Left lung (tissue), 10 donors: ENCODE measurements around the gene AAK1. TPM values are rescaled to one million over a fixed set of nuclear protein-coding genes. Genes with fewer than 3 reads are reported as not detected.

Experiments
- ATAC-seq: fragments of 200-7000 bp; cut with Tn5 transposase; one replicate; pipeline ENCODE4 v1.9.1; 2020; ENCODE audit warnings: moderate library complexity
- DNase-seq, 4 donors: peaks; one replicate each; pipeline ENCODE4 v3.0.0-alpha.2; 2013 to 2020
- H3K27ac ChIP-seq, 2 donors: fragments of 200-600 bp; sonication (generic) in 1 of 2; one replicate each; pipeline versions ENCODE4 v1.5.0 to v1.8.0; 2020 to 2021
- H3K27me3 ChIP-seq, 2 donors: fragments of 200-600 bp; sonication (generic) in 1 of 2; one replicate each; pipeline versions ENCODE4 v1.5.0 to v1.8.0; 2020 to 2021
- H3K36me3 ChIP-seq, 2 donors: fragments of 200-600 bp; sonication (generic) in 1 of 2; one replicate each; pipeline versions ENCODE4 v1.5.0 to v1.8.0; 2020 to 2021
- H3K4me1 ChIP-seq, 2 donors: fragments of 200-600 bp; one replicate each; pipeline ENCODE4 v1.8.0; 2021
- H3K4me3 ChIP-seq, 2 donors: fragments of 200-600 bp; sonication (generic) in 1 of 2; one replicate each; pipeline versions ENCODE4 v1.5.0 to v1.8.0; 2020 to 2021; ENCODE audit warnings: mild to moderate bottlenecking in 1 of 2
- H3K9me3 ChIP-seq, 2 donors: fragments of 200-600 bp; sonication (generic) in 1 of 2; one replicate each; pipeline versions ENCODE4 v1.5.0 to v1.8.0; 2020 to 2021
- intact Hi-C, 2 donors: fragments of 100-400 bp; cut with DNase I; formaldehyde crosslinking; loops; one replicate each; pipeline versions ENCODE4 v1.11.2 to v1.14.2; 2022
- polyA plus RNA-seq, 6 donors: library from polyadenylated mRNA; unstranded; fragments of 120-200 nt; gene quantifications; one replicate each; pipeline ENCODE4 v1.2.1, GENCODE V29; 2013; ENCODE audit not compliant: insufficient read length in 6 of 6
- total RNA-seq, 2 donors: library from RNA; stranded (reverse); fragmentation: NEBNext Ultra II Directional; extraction: Animal tissue kit (Norgen Biotek cat#: 25700); gene quantifications; one replicate each; pipeline ENCODE4 v1.2.1, GENCODE V29; 2021
- TF ChIP-seq, protein P1 (sequence below), 2 donors: fragments of 200-600 bp; sonication (generic) in 1 of 2; IDR thresholded peaks; one replicate each; pipeline versions ENCODE4 v1.5.0 to v1.8.0; 2021; ENCODE audit warnings: antibody characterized with exemption in 2 of 2
- donor health status: DM: no; HTN: yes; CAD: no.
- donor health status: DM: no; HTN: no; CAD: no.

The AAK1 gene
- total and polyA plus RNA-seq, 8 donors = 19.0 to 70.7 (median 22.4) TPM

DNA sequence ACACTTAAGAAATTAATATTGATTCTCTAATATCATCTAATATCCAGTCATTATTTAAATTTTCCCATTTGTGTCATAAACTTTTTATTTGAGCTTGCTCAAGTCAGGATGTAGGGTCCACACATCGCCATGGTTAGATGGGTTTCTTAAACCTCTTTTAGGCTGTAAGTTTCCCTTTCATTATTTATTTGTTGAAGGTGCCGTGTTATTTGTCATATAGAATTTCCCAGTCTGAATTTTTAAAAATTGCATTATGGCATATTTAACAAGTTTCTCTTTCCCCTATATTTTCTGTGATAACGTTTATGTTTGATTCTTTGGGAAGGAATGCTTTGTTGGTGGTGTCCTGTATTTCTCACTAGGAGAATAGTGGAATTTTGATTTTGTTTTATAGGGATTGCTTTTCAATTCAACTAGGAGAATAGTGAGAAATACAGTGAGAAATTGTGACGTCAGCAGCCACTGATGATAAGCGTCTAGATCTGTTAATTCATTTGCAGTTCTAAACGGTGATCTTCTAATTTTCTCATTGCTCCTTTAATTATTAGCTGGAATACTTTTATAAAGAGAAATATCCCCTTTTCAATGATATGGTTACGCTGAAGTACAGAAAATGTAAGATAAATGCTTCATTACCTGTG, 44.6 kb upstream of the AAK1 start:
- no peak for ATAC-seq
- intact Hi-C loops = no loop called here
- H3K4me3 ChIP-seq = no peak overlapping the region

DNA sequence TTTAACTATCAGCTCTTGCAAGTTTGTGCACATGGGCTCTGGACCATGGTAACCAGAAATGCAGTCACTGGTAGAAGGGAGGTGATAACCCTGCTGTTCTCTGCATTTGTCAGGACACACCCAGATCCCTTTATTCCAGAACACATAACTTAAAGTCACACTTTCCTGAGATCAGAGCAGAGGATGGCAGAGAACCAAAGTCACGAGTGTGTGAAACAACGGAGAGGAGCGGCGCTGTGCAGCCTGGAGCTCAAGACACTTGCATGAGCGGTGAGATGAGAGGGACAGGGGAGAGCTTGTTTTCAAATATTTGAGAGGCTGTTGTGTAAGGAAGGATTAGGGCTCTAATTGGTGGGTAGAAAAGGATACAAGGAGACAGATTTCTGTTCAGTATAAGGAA, 43.3 kb upstream of the AAK1 start:
- ATAC-seq = peak; percentile 73

More for the DNA sequence above, 44.6 kb upstream of the AAK1 start:
- no peaks in the 10 kb centered on the region for H3K27me3 ChIP-seq
- no peaks in the 10 kb centered on the region for H3K36me3 ChIP-seq
- H3K9me3 ChIP-seq = no peaks in the 10 kb centered on the region
- H3K4me1 ChIP-seq = peaks cover 3 to 23% of the 10 kb centered on the region in 2 donors
- TF ChIP-seq, protein P1, sequence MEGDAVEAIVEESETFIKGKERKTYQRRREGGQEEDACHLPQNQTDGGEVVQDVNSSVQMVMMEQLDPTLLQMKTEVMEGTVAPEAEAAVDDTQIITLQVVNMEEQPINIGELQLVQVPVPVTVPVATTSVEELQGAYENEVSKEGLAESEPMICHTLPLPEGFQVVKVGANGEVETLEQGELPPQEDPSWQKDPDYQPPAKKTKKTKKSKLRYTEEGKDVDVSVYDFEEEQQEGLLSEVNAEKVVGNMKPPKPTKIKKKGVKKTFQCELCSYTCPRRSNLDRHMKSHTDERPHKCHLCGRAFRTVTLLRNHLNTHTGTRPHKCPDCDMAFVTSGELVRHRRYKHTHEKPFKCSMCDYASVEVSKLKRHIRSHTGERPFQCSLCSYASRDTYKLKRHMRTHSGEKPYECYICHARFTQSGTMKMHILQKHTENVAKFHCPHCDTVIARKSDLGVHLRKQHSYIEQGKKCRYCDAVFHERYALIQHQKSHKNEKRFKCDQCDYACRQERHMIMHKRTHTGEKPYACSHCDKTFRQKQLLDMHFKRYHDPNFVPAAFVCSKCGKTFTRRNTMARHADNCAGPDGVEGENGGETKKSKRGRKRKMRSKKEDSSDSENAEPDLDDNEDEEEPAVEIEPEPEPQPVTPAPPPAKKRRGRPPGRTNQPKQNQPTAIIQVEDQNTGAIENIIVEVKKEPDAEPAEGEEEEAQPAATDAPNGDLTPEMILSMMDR (IDR thresholded peaks at IDR 0.05) = no peak
- no peak for DNase-seq
- H3K27ac ChIP-seq = no peak overlapping the region

DNA sequence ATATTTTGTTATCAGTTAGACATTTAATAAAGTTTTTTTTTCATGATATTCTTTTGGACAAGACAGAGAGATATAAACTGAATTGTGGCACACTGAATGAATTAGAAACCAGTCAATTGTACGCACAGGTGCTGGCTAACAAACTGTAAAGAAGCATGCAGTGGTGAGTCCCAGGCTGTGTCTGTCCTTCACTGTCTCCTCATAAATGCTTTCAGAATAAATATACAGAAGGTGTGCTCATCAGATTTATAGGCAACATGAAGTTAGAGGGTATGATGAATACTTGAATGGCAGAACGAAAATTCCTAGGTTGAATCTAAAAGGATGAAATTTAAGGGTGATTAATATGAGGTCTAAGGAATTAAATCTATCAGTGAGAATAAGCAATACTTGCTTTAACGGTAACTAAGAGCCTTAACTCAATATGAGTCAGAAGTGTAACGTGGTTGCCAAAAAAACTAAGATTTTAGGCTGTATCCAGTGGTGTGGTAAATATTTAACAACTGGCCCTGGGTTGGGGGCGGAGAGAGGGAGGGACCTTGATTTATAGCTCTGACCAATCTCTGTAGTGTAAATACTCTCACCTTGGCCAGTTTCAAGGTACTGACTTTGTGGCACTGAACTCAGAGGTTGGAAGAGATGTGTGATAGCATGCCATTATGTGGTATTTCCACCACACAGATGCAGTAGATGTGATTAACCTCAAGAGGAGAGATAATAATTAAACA, 41.9 kb upstream of the AAK1 start:
- ATAC-seq (peak; percentile 27), DNase-seq (no peak)
- Histone ChIP-seq H3K27me3 (no peaks in the 10 kb centered on the region), H3K4me1 (peaks cover 5 to 27% of the 10 kb centered on the region in 2 donors), H3K36me3 (no peaks in the 10 kb centered on the region), H3K9me3 (no peaks in the 10 kb centered on the region), H3K27ac (no peak overlapping the region), H3K4me3 (no peak overlapping the region)
- intact Hi-C loops = no loop called here
- TF ChIP-seq, protein P1 (IDR thresholded peaks at IDR 0.05) = no peak

More for the DNA sequence above, 43.3 kb upstream of the AAK1 start:
- TF ChIP-seq, protein P1 (IDR thresholded peaks at IDR 0.05) = no peak
- intact Hi-C loops = no loop called here
- Histone ChIP-seq H3K27ac (no peak overlapping the region), H3K4me1 (peaks cover 5 to 27% of the 10 kb centered on the region in 2 donors), H3K4me3 (no peak overlapping the region), H3K27me3 (no peaks in the 10 kb centered on the region), H3K36me3 (no peaks in the 10 kb centered on the region), H3K9me3 (no peaks in the 10 kb centered on the region)
- peak in 1 of 4 donors; percentile 38 for DNase-seq

DNA sequence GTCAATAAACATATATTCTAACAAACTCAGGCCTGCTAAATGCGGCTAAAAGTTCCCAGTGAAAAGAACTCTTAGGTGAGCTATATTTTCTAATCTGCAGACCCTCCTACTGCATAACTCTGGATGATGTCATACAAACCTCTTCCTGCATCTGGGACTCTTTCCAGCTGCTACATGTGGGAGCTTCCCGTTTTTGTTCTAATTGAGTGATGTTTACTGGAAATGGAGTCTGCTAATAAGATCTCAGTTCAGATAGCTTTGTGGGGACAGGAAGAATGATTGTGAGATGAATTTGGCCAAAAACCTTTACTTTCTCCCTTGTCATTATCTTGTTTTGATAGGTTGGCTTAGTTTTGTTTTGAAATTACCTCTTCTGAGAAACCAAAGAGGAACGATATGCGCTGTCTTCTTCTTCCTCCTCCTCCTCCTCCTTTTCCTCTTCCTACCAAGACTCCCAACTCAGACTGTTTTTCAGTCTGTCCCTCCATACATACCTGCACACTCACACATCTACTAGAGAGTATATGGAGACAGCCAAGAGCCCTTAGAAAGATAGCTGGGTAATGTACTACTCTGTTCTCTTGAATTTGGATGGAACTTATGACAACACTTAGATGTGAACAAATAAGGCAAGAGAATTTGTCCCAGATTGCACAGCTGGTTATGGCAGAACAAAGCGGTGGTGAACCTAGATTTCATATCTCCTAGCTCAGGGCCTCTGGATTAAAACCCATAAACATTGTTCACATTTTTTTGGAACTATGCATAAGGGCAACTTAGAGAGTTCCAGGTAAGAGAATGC, 39.8 kb upstream of the AAK1 start:
- TF ChIP-seq, protein P1 (IDR thresholded peaks at IDR 0.05) = no peak
- H3K27ac ChIP-seq = peak overlapping the region; percentile 21 to 76
- H3K4me1 ChIP-seq = peaks cover 5 to 21% of the 10 kb centered on the region in 2 donors
- ATAC-seq = peak; percentile 64
- no peaks in the 10 kb centered on the region for H3K27me3 ChIP-seq
- no peak overlapping the region for H3K4me3 ChIP-seq
- intact Hi-C loops = no loop called here
- peaks cover 0 to 4% of the 10 kb centered on the region in 2 donors for H3K9me3 ChIP-seq
- peak in 2 of 4 donors; percentile 42 to 67 for DNase-seq
- no peaks in the 10 kb centered on the region for H3K36me3 ChIP-seq
